Fibroblast of lung (primary cell): ENCODE data around the gene WNT7B. TPM values are rescaled to one million over a fixed set of nuclear protein-coding genes. Genes with fewer than 3 reads are reported as not detected.

Source experiments
- DNase-seq, 2 donors: peaks; one replicate each; pipeline versions ENCODE4 v3.0.0 to v3.0.0-alpha.2; 2010; ENCODE audit warnings: low read depth in 2 of 2
- H2AFZ ChIP-seq: 2 replicates; pipeline ENCODE4 v1.5.1; 2012; ENCODE audit warnings: low read length, control low read depth, inconsistent platforms
- H3K27ac ChIP-seq: 2 replicates; pipeline ENCODE4 v1.5.1; 2011; ENCODE audit warnings: low read length, control low read depth; ENCODE audit not compliant: insufficient read depth
- H3K27me3 ChIP-seq: 2 replicates; pipeline ENCODE4 v1.5.1; 2011; ENCODE audit warnings: mild to moderate bottlenecking, low read length; ENCODE audit not compliant: control insufficient read depth, insufficient read depth
- H3K36me3 ChIP-seq: 2 replicates; pipeline ENCODE4 v1.5.1; 2011; ENCODE audit warnings: low read length; ENCODE audit not compliant: control insufficient read depth, insufficient read depth
- H3K4me1 ChIP-seq: 2 replicates; pipeline ENCODE4 v1.5.1; 2011; ENCODE audit warnings: low read length; ENCODE audit not compliant: control insufficient read depth, insufficient read depth; ENCODE audit errors: extremely low read depth
- H3K4me2 ChIP-seq: 2 replicates; pipeline ENCODE4 v1.5.1; 2011; ENCODE audit warnings: low read length, control low read depth; ENCODE audit not compliant: insufficient read depth; ENCODE audit errors: extremely low read depth
- H3K4me3 ChIP-seq, 4 experiments: fragments of 200-600 bp in 1 of 4; sonication (generic) in 1 of 4; replicated peaks in 1 of 4; 2 replicates each; pipeline ENCODE4 v1.5.1; 2011 to 2016; ENCODE audit warnings: low read length in 4 of 4, low read depth in 3 of 4, mild to moderate bottlenecking in 3 of 4, control low read depth in 2 of 4, inconsistent platforms in 1 of 4, mixed read lengths in 1 of 4; ENCODE audit not compliant: insufficient read depth in 1 of 4; ENCODE audit errors: control extremely low read depth in 1 of 4
- H3K79me2 ChIP-seq: 2 replicates; pipeline ENCODE4 v1.5.1; 2012; ENCODE audit warnings: mild to moderate bottlenecking, low read length, inconsistent platforms; ENCODE audit not compliant: control insufficient read depth, insufficient read depth
- H3K9ac ChIP-seq: 2 replicates; pipeline ENCODE4 v1.5.1; 2011; ENCODE audit warnings: mild to moderate bottlenecking, low read length, control low read depth; ENCODE audit not compliant: insufficient read depth
- H3K9me3 ChIP-seq: 2 replicates; pipeline ENCODE4 v1.5.1; 2012; ENCODE audit warnings: low read depth, low read length; ENCODE audit not compliant: control insufficient read depth, insufficient read depth
- H4K20me1 ChIP-seq: 2 replicates; pipeline ENCODE4 v1.5.1; 2011; ENCODE audit warnings: low read length; ENCODE audit not compliant: control insufficient read depth, insufficient read depth; ENCODE audit errors: extremely low read depth
- EZH2 ChIP-seq: IDR thresholded peaks from 2 replicates; pipeline ENCODE4 v1.5.1; 2012; ENCODE audit warnings: low read length, control low read depth, mild to moderate bottlenecking; ENCODE audit errors: missing control alignments
- polyA plus RNA-seq, 2 donors: library from polyadenylated mRNA; depleted of rRNA in 1 of 2; stranded (reverse) in 1 of 2; unstranded in 1 of 2; fragments of >200 nt; gene quantifications; 2 replicates each; pipeline ENCODE4 v1.2.1, GENCODE V29; 2011 to 2012; ENCODE audit warnings: missing spikeins in 1 of 2
- total RNA-seq: library from RNA; depleted of rRNA; stranded (reverse); fragments of >200 nt; gene quantifications from 2 replicates; pipeline ENCODE4 v1.2.1, GENCODE V29; 2014
- TF ChIP-seq, protein P1 (sequence below), 2 donors: IDR thresholded peaks in 1 of 2; conservative IDR thresholded peaks in 1 of 2; 1 replicate in 1 of 2; 2 replicates in 1 of 2; pipeline ENCODE4 v1.5.1; 2011 to 2012; ENCODE audit warnings: low read length in 2 of 2, control low read depth in 1 of 2, inconsistent platforms in 1 of 2, low read depth in 1 of 2, mild to moderate bottlenecking in 1 of 2

WNT7B gene
- total and polyA plus RNA-seq, 2 donors (not counting 1 experiment from before 2014, with no cell fraction given), result 0.17 TPM; not detected in 1

- no peaks in the 10 kb centered on the region for H3K9me3 ChIP-seq
- no peak for DNase-seq
- no peak overlapping the region for H3K4me3 ChIP-seq
- TF ChIP-seq EZH2, result no peak
- TF ChIP-seq, protein P1, sequence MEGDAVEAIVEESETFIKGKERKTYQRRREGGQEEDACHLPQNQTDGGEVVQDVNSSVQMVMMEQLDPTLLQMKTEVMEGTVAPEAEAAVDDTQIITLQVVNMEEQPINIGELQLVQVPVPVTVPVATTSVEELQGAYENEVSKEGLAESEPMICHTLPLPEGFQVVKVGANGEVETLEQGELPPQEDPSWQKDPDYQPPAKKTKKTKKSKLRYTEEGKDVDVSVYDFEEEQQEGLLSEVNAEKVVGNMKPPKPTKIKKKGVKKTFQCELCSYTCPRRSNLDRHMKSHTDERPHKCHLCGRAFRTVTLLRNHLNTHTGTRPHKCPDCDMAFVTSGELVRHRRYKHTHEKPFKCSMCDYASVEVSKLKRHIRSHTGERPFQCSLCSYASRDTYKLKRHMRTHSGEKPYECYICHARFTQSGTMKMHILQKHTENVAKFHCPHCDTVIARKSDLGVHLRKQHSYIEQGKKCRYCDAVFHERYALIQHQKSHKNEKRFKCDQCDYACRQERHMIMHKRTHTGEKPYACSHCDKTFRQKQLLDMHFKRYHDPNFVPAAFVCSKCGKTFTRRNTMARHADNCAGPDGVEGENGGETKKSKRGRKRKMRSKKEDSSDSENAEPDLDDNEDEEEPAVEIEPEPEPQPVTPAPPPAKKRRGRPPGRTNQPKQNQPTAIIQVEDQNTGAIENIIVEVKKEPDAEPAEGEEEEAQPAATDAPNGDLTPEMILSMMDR (conservative IDR thresholded peaks at IDR 0.05 in 1 of 2, IDR thresholded peaks at IDR 0.05 in 1 of 2; ENCODE audit: low read depth in 1 of 2, low read length in 2 of 2), result no peak
- H3K27me3 ChIP-seq, result peaks cover 54% of the 10 kb centered on the region
- no peak overlapping the region for H3K9ac ChIP-seq
- no peaks in the 10 kb centered on the region for H3K79me2 ChIP-seq
- peaks cover 12% of the 10 kb centered on the region for H3K4me1 ChIP-seq
- no peak overlapping the region for H3K27ac ChIP-seq
- no peaks in the 10 kb centered on the region for H4K20me1 ChIP-seq
- H3K36me3 ChIP-seq, result no peaks in the 10 kb centered on the region
- no peak overlapping the region for H3K4me2 ChIP-seq
- no peak overlapping the region for H2AFZ ChIP-seq
Observed at GRCh38 chr22:45972889-45973253, 4.1 kb downstream of the WNT7B start.

- H3K4me3 ChIP-seq, result no peak overlapping the region
- H3K27me3 ChIP-seq, result peaks cover 48% of the 10 kb centered on the region
Observed at GRCh38 chr22:45972091-45972888, 4.7 kb downstream of the WNT7B start.

DNA sequence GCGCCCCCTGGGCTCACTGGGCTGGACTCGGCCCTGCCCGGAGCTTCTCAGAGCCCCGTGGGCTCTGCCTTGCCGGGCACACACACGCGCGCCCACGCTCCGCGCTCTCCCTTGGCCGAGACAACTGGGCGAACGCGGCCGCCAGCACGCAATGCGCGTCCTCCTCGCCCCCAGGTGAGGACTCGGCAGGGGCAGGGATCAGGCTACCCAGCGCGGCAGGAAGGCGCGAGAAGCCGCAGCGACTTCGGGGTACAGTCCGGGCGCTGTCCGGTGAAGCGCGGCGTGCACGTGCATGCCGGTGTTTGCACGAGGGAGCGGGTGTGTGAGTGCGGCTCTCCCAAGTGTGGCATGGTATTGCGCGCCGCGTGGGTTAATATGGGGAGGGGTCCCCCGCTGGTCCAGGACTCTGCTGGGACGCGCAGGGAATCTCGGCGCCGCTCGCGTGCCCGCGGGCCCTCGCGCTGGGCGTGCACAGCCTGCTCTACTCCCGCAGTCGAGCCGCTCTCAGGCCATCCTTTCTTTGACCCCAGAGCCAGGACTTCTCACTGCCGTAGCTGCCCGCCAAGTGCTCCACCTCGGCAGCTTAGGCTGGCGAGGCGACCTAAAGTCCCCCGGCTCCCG, 5.4 kb downstream of the WNT7B start:
- no peaks in the 10 kb centered on the region for H3K9me3 ChIP-seq
- peak overlapping the region; percentile 15 to 42 (median 27) for H3K4me3 ChIP-seq
- peak in 1 of 2 donors; percentile 14 for DNase-seq
- H3K4me2 ChIP-seq, result peak overlapping the region; percentile 69
- H3K36me3 ChIP-seq, result no peaks in the 10 kb centered on the region
- no peaks in the 10 kb centered on the region for H4K20me1 ChIP-seq
- no peak overlapping the region for H2AFZ ChIP-seq
- H3K9ac ChIP-seq, result no peak overlapping the region
- H3K4me1 ChIP-seq, result peaks cover 12% of the 10 kb centered on the region
- no peaks in the 10 kb centered on the region for H3K79me2 ChIP-seq
- no peak overlapping the region for H3K27ac ChIP-seq
- TF ChIP-seq, protein P1 (conservative IDR thresholded peaks at IDR 0.05 in 1 of 2, IDR thresholded peaks at IDR 0.05 in 1 of 2; ENCODE audit: low read depth in 1 of 2, low read length in 2 of 2), result no peak
- TF ChIP-seq EZH2, result peak; percentile 99
- peaks cover 44% of the 10 kb centered on the region for H3K27me3 ChIP-seq

More at GRCh38 chr22:45972091-45972888, 4.7 kb downstream of the WNT7B start:
- H3K4me1 ChIP-seq, result peaks cover 12% of the 10 kb centered on the region
- H4K20me1 ChIP-seq, result no peaks in the 10 kb centered on the region
- H3K36me3 ChIP-seq, result no peaks in the 10 kb centered on the region
- H3K27ac ChIP-seq, result no peak overlapping the region
- peak in 1 of 2 donors; percentile 58 for DNase-seq
- H3K79me2 ChIP-seq, result no peaks in the 10 kb centered on the region
- H2AFZ ChIP-seq, result no peak overlapping the region
- H3K9me3 ChIP-seq, result no peaks in the 10 kb centered on the region
- no peak overlapping the region for H3K4me2 ChIP-seq
- H3K9ac ChIP-seq, result no peak overlapping the region
- peak; percentile 84 for TF ChIP-seq EZH2
- TF ChIP-seq, protein P1 (conservative IDR thresholded peaks at IDR 0.05 in 1 of 2, IDR thresholded peaks at IDR 0.05 in 1 of 2; ENCODE audit: low read depth in 1 of 2, low read length in 2 of 2), result no peak
